MM.1S (cell line): Measurements from ENCODE around the gene CLEC2D.

Source experiments
- DNase-seq: peaks from one replicate; pipeline ENCODE4 v3.0.0-alpha.2; 2015
- H2AFZ ChIP-seq: fragments of 300-600 bp; sonication (generic); 2 replicates; pipeline ENCODE4 v1.6.0; 2016; ENCODE audit warnings: antibody characterized with exemption, low read length
- H3F3A ChIP-seq: fragments of 300-600 bp; sonication (generic); 2 replicates; pipeline ENCODE4 v1.6.1; 2016; ENCODE audit warnings: mild to moderate bottlenecking, antibody characterized with exemption, low read length, moderate library complexity, mixed read lengths; ENCODE audit not compliant: insufficient read depth
- H3K27ac ChIP-seq: fragments of 300-600 bp; sonication (generic); 2 replicates; pipeline ENCODE4 v1.5.1; 2016; ENCODE audit warnings: mild to moderate bottlenecking, low read length
- H3K27me3 ChIP-seq: fragments of 300-600 bp; sonication (generic); replicated peaks from 2 replicates; pipeline ENCODE4 v1.6.0; 2016; ENCODE audit warnings: low read length; ENCODE audit not compliant: insufficient read depth
- H3K36me3 ChIP-seq: fragments of 300-600 bp; sonication (generic); replicated peaks from 2 replicates; pipeline ENCODE4 v1.6.1; 2016; ENCODE audit warnings: mild to moderate bottlenecking, low read length, mixed read lengths; ENCODE audit not compliant: insufficient read depth
- H3K4me1 ChIP-seq: fragments of 300-600 bp; sonication (generic); 2 replicates; pipeline ENCODE4 v1.6.1; 2016; ENCODE audit warnings: low read length, mixed read lengths
- H3K4me2 ChIP-seq: fragments of 300-600 bp; sonication (generic); 2 replicates; pipeline ENCODE4 v1.6.0; 2016; ENCODE audit warnings: low read depth, low read length
- H3K4me3 ChIP-seq: fragments of 300-600 bp; sonication (generic); 2 replicates; pipeline ENCODE4 v1.5.1; 2016; ENCODE audit warnings: low read length, mixed read lengths
- H3K79me2 ChIP-seq: fragments of 300-600 bp; sonication (generic); 2 replicates; pipeline ENCODE4 v1.6.1; 2016; ENCODE audit warnings: mixed run types, low read length, mixed read lengths
- H3K9ac ChIP-seq: fragments of 300-600 bp; sonication (generic); 2 replicates; pipeline ENCODE4 v1.6.1; 2016; ENCODE audit warnings: low read length, mixed read lengths
- H3K9me2 ChIP-seq: fragments of 300-600 bp; sonication (generic); replicated peaks from 2 replicates; pipeline ENCODE4 v1.6.1; 2016; ENCODE audit warnings: mild to moderate bottlenecking, low read length, mixed read lengths; ENCODE audit not compliant: insufficient read depth
- H3K9me3 ChIP-seq: fragments of 300-600 bp; sonication (generic); replicated peaks from 2 replicates; pipeline ENCODE4 v1.6.1; 2016; ENCODE audit warnings: mild to moderate bottlenecking, low read length, mixed read lengths; ENCODE audit not compliant: insufficient read depth
- H4K20me1 ChIP-seq: fragments of 300-600 bp; sonication (generic); 2 replicates; pipeline ENCODE4 v1.6.1; 2016; ENCODE audit warnings: mild to moderate bottlenecking, low read length, moderate library complexity, mixed read lengths; ENCODE audit not compliant: insufficient read depth
- CTCF ChIP-seq: fragments of 300-600 bp; sonication (generic); IDR thresholded peaks from 2 replicates; pipeline ENCODE4 v1.5.1; 2016; ENCODE audit warnings: antibody characterized with exemption, low read length, mixed read lengths
- EZH2 ChIP-seq: fragments of 300-600 bp; sonication (generic); optimal IDR thresholded peaks from 2 replicates; pipeline ENCODE3; 2017; ENCODE audit warnings: low read depth, mild to moderate bottlenecking, antibody characterized with exemption, low read length, mixed read lengths
- EZH2phosphoT487 ChIP-seq: fragments of 300-600 bp; sonication (generic); IDR thresholded peaks from 2 replicates; pipeline ENCODE4 v1.6.1; 2018; ENCODE audit warnings: antibody characterized with exemption, low read length

The CLEC2D gene

GRCh38 chr12:9669534-9669933 lies at the start of gene CLEC2D:
CLEC2D (plus strand) TSS chr12:9669713; CDS start chr12:9669735, 22 bp downstream.
- Histone ChIP-seq H3K9me2 (no peaks in the 10 kb centered on the region), H3K27ac (no peak within 1 kb of the TSS), H3F3A (peaks cover 14% of the 10 kb centered on the region), H2AFZ (no peak within 1 kb of the TSS), H3K9ac (no peak within 1 kb of the TSS), H3K4me3 (no peak within 1 kb of the TSS), H3K79me2 (no peaks in the 10 kb centered on the region), H3K4me2 (no peak within 1 kb of the TSS), H3K27me3 (no peaks in the 10 kb centered on the region), H3K4me1 (peaks cover 18% of the 10 kb centered on the region), H3K36me3 (no peaks in the 10 kb centered on the region), H3K9me3 (no peaks in the 10 kb centered on the region), H4K20me1 (no peaks in the 10 kb centered on the region)
- no peak for DNase-seq
- no peak for TF ChIP-seq EZH2phosphoT487
- TF ChIP-seq CTCF: no peak
- no peak for TF ChIP-seq EZH2

GRCh38 chr12:9625019-9625418 lies 44.5 kb upstream of the CLEC2D start:
- no peaks in the 10 kb centered on the region for H4K20me1 ChIP-seq
- H3K9me3 ChIP-seq: no peaks in the 10 kb centered on the region
- no peaks in the 10 kb centered on the region for H3F3A ChIP-seq
- no peak for DNase-seq
- no peak overlapping the region for H2AFZ ChIP-seq
- H3K9me2 ChIP-seq: no peaks in the 10 kb centered on the region
- no peak overlapping the region for H3K4me3 ChIP-seq
- no peaks in the 10 kb centered on the region for H3K36me3 ChIP-seq
- H3K4me1 ChIP-seq: no peaks in the 10 kb centered on the region
- TF ChIP-seq CTCF (no peak), EZH2phosphoT487 (no peak), EZH2 (no peak)
- no peaks in the 10 kb centered on the region for H3K79me2 ChIP-seq
- H3K4me2 ChIP-seq: no peak overlapping the region
- H3K27me3 ChIP-seq: no peaks in the 10 kb centered on the region
- no peak overlapping the region for H3K27ac ChIP-seq
- no peak overlapping the region for H3K9ac ChIP-seq

GRCh38 chr12:9626291-9626690 lies 43.2 kb upstream of the CLEC2D start:
- Histone ChIP-seq H3K27me3 (no peaks in the 10 kb centered on the region), H3K79me2 (no peaks in the 10 kb centered on the region), H3F3A (no peaks in the 10 kb centered on the region), H3K9me2 (no peaks in the 10 kb centered on the region), H4K20me1 (no peaks in the 10 kb centered on the region), H3K9me3 (no peaks in the 10 kb centered on the region), H3K36me3 (no peaks in the 10 kb centered on the region), H2AFZ (no peak overlapping the region), H3K4me3 (no peak overlapping the region), H3K27ac (no peak overlapping the region), H3K9ac (no peak overlapping the region), H3K4me2 (no peak overlapping the region), H3K4me1 (no peaks in the 10 kb centered on the region)
- TF ChIP-seq EZH2phosphoT487 (no peak), CTCF (no peak), EZH2 (no peak)
- no peak for DNase-seq
